OCI-LY1 (cell line): ENCODE measurements around the gene PDLIM5.

Experiments
- EZH2 ChIP-seq: fragments of 200-600 bp; sonication (generic), shearing (Covaris generic); IDR thresholded peaks from 2 replicates; pipeline ENCODE4 v1.8.0; 2017; ENCODE audit warnings: borderline replicate concordance, mixed run types, mild to moderate bottlenecking, antibody characterized with exemption, low read length, moderate library complexity, mixed read lengths
- TF ChIP-seq, protein P1 (sequence below): fragments of 200-600 bp; sonication (generic), shearing (Covaris generic); IDR thresholded peaks from 2 replicates; pipeline ENCODE4 v1.5.1; 2017; ENCODE audit warnings: mild to moderate bottlenecking, antibody characterized with exemption, low read length, moderate library complexity, mixed read lengths

GRCh38 chr4:94477227-94477626, 25.5 kb downstream of the PDLIM5 start:
- TF ChIP-seq EZH2, result no peak
- TF ChIP-seq, protein P1, sequence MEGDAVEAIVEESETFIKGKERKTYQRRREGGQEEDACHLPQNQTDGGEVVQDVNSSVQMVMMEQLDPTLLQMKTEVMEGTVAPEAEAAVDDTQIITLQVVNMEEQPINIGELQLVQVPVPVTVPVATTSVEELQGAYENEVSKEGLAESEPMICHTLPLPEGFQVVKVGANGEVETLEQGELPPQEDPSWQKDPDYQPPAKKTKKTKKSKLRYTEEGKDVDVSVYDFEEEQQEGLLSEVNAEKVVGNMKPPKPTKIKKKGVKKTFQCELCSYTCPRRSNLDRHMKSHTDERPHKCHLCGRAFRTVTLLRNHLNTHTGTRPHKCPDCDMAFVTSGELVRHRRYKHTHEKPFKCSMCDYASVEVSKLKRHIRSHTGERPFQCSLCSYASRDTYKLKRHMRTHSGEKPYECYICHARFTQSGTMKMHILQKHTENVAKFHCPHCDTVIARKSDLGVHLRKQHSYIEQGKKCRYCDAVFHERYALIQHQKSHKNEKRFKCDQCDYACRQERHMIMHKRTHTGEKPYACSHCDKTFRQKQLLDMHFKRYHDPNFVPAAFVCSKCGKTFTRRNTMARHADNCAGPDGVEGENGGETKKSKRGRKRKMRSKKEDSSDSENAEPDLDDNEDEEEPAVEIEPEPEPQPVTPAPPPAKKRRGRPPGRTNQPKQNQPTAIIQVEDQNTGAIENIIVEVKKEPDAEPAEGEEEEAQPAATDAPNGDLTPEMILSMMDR, result no peak
